ENCODE measurements around the gene PARM1.

- TF ChIP-seq CTCF (IDR thresholded peaks at IDR 0.05) (no peak), EZH2phosphoT487 (IDR thresholded peaks at IDR 0.05) (no peak), EZH2 (IDR thresholded peaks at IDR 0.05) (no peak)
Measured at GRCh38 chr4:75058486-75058885, 125.6 kb downstream of the PARM1 start.
